SKM-1 treated with dmso at 0.1 percent for 144 hours (cell line): ENCODE results near the gene AIP.
"Not testable (repeated sequence)": the region's sequence is repeated elsewhere in the genome, so short reads cannot be mapped to it uniquely, and the experiment has no call there.

Experiments
- DNase-seq: peaks from one replicate; lab custom pipeline; 2025; ENCODE audit not compliant: unreplicated experiment; lab: John Stamatoyannopoulos, UW

AIP gene

GRCh38 chr11:67468456-67468758 lies 14.4 kb upstream of the AIP start:
- DNase-seq, result no peak

- peak; percentile 79 for DNase-seq
These were observed 13.9 kb upstream of the AIP start, which contains the start of gene TMEM134 for GRCh38 chr11:67468759-67469507. Gene TMEM134, minus strand, starts transcription at chr11:67469251. Its CDS starts 59 bp downstream, at chr11:67469192.

GRCh38 chr11:67469508-67469811 lies 13.4 kb upstream of the AIP start:
- no peak for DNase-seq

- DNase-seq, result no peak
These were observed 12.4 kb upstream of the AIP start for GRCh38 chr11:67470337-67471002.

- no peak for DNase-seq
These were observed 9.9 kb upstream of the AIP start for GRCh38 chr11:67472882-67473281.

- DNase-seq, result not testable (repeated sequence)
These were observed 6.1 kb upstream of the AIP start for GRCh38 chr11:67476692-67477091.

- not testable (repeated sequence) for DNase-seq
These were observed 5.3 kb upstream of the AIP start for GRCh38 chr11:67477344-67478050.

GRCh38 chr11:67482275-67482826 lies 475 bp upstream of the AIP start:
- peak; percentile 75 for DNase-seq

GRCh38 chr11:67483831-67484665 lies 1.2 kb downstream of the AIP start:
- no peak for DNase-seq

GRCh38 chr11:67484847-67485311 lies 2.1 kb downstream of the AIP start:
- DNase-seq, result peak; percentile 31

GRCh38 chr11:67485873-67486361 lies 3.1 kb downstream of the AIP start:
- not testable (repeated sequence) for DNase-seq

GRCh38 chr11:67486481-67487195 lies 3.8 kb downstream of the AIP start:
- no peak for DNase-seq

GRCh38 chr11:67489203-67489884 lies 6.5 kb downstream of the AIP start:
- DNase-seq, result no peak

- no peak for DNase-seq
These were observed 7.3 kb downstream of the AIP start for GRCh38 chr11:67489885-67490726.

GRCh38 chr11:67490727-67491065 lies 7.9 kb downstream of the AIP start:
- DNase-seq, result no peak

GRCh38 chr11:67491276-67492068 lies 8.6 kb downstream of the AIP start:
- no peak for DNase-seq

- no peak for DNase-seq
These were observed 9.4 kb downstream of the AIP start for GRCh38 chr11:67492069-67492727.
